Upper lobe of left lung (tissue), 4 donors: Measurements from ENCODE around the gene KRTAP4-12.

Source experiments
- EP300 ChIP-seq, 4 donors: sonication (generic); formaldehyde crosslinking; IDR thresholded peaks; one replicate each; pipeline ENCODE4 v1.5.1; 2017; ENCODE audit warnings: antibody characterized with exemption in 4 of 4, control low read depth in 2 of 4
- POLR2A ChIP-seq, 4 donors: fragments of 450-650 bp; IDR thresholded peaks; one replicate each; pipeline ENCODE4 v1.5.1; 2016 to 2017; ENCODE audit warnings: antibody characterized with exemption in 4 of 4, mild to moderate bottlenecking in 2 of 4
- TF ChIP-seq, protein P1 (sequence below), 6 experiments: fragments of 450-650 bp in 4 of 6; fragments of 200-600 bp in 2 of 6; sonication (generic) in 2 of 6; IDR thresholded peaks; one replicate each; pipeline ENCODE4 v1.5.1; 2016 to 2019; ENCODE audit warnings: antibody characterized with exemption in 6 of 6

DNA sequence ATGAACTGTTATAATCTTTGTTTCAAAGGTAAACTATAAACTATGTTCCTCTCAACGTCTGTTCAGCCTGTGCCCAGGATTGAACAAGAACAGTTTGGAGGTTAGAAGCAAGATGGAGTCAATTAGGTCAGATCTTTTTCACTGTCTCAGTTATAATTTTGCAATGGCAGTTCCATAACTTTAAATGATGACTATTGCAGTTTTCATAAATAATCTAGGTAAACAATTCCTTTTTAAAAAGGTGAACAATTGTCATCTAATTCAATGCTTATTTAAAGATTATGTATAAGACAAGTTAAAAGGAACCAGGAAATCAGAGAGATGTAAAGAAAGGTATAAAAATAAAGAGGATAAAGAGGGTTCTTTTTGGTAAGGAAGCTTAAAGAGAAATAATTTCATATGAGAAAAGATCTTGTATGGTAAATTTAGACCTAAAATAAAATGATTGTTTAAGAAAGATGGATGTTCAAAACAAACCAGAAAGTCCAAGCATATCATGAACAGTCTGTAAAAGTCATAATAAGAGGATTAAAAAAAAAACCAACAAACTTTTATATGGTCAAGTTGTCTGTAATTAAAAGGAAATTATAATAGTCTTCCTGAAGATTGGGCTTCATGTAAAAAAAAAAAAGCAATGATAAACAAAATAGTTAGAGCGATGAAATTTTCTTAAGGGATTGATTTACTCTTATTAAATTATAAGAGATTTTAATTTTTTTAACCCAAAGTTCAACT lies 12.7 kb downstream of the KRTAP4-12 start:
- TF ChIP-seq EP300 (IDR thresholded peaks at IDR 0.05), result no peak
- TF ChIP-seq, protein P1, sequence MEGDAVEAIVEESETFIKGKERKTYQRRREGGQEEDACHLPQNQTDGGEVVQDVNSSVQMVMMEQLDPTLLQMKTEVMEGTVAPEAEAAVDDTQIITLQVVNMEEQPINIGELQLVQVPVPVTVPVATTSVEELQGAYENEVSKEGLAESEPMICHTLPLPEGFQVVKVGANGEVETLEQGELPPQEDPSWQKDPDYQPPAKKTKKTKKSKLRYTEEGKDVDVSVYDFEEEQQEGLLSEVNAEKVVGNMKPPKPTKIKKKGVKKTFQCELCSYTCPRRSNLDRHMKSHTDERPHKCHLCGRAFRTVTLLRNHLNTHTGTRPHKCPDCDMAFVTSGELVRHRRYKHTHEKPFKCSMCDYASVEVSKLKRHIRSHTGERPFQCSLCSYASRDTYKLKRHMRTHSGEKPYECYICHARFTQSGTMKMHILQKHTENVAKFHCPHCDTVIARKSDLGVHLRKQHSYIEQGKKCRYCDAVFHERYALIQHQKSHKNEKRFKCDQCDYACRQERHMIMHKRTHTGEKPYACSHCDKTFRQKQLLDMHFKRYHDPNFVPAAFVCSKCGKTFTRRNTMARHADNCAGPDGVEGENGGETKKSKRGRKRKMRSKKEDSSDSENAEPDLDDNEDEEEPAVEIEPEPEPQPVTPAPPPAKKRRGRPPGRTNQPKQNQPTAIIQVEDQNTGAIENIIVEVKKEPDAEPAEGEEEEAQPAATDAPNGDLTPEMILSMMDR (IDR thresholded peaks at IDR 0.05), result no peak
- TF ChIP-seq POLR2A (IDR thresholded peaks at IDR 0.05), result no peak
